ENCODE results near the gene KIAA0753. TPM values are rescaled to one million over a fixed set of nuclear protein-coding genes. Genes with fewer than 3 reads are reported as not detected.

KIAA0753 gene
- total and polyA plus RNA-seq, 9 of the 15 experiments (the other 6 are each of a cell fraction or from before 2014, with no cell fraction given) = 2.0 to 9.0 (median 6.9) TPM

- FAIRE-seq (no peak), ATAC-seq (no peak), DNase-seq (ENCODE audit: extremely low read depth in 1 of 4, low spot score in 3 of 4) (no peak)
- CTCF ChIA-PET (ENCODE audit: low intra/inter-chr PET ratio) = no interaction called here
- Histone ChIP-seq H3K79me2 (ENCODE audit: control insufficient read depth, insufficient read depth, low read length) (peaks cover 55% of the 10 kb centered on the region), H3K36me3 (ENCODE audit: control insufficient read depth, insufficient read depth, low read length) (peaks cover 47% of the 10 kb centered on the region; the same call in 2 of the 3 replicates), H3K27ac (ENCODE audit: extremely low read depth, low read depth, low read length) (no peak overlapping the region), H4K20me1 (replicated peaks; ENCODE audit: control insufficient read depth, insufficient read depth, low read length) (no peaks in the 10 kb centered on the region), H3K4me3 (no peak overlapping the region; the same call in 1 of the 2 replicates), H3K27me3 (ENCODE audit: control insufficient read depth in 2 of 2, insufficient read depth in 2 of 2, low read length in 2 of 2) (no peaks in the 10 kb centered on the region), H2AFZ (ENCODE audit: low read depth, low read length) (no peak overlapping the region), H3K9me1 (ENCODE audit: control insufficient read depth, insufficient read depth, low read length) (no peaks in the 10 kb centered on the region), H3K4me1 (replicated peaks in 1 of 2; ENCODE audit: control insufficient read depth in 2 of 2, insufficient read depth in 2 of 2, low read length in 2 of 2) (peaks cover 8 to 35% of the 10 kb centered on the region in 2 experiments; a peak in 4 of 5 replicates), H3K9ac (ENCODE audit: insufficient read depth in 1 of 2, low read depth in 2 of 2, low read length in 2 of 2) (no peak overlapping the region), H3K9me3 (replicated peaks; ENCODE audit: control insufficient read depth, insufficient read depth, low read depth, low read length) (no peaks in the 10 kb centered on the region), H3K4me2 (ENCODE audit: insufficient read depth, low read length) (no peak overlapping the region)
- WGBS (ENCODE audit: insufficient coverage, low coverage, missing lambda C conversion rate) = 50% methylated on average over 2 of the region's 2 CpGs
- POLR2A ChIA-PET = no interaction called here
- intact Hi-C loops (cut with micrococcal nuclease) = loop anchor here (10.0 kb wide), 2 partner anchors 188 to 1358 kb away; partner anchors contain the start of gene RABEP1
- no TSS peak for BruUV-seq (replicated peaks)
- in situ Hi-C loops (cut with MboI) = no loop called here
- TF ChIP-seq SMARCB1 (IDR thresholded peaks at IDR 0.05; ENCODE audit: insufficient read length, low read depth) = no peak
- no peak for TF ChIP-seq CEBPG (CRISPR knock-in tag; IDR thresholded peaks at IDR 0.05)
- TF ChIP-seq CEBPG (tag; conservative IDR thresholded peaks at IDR 0.05 in 1 of 2, IDR thresholded peaks at IDR 0.05 in 1 of 2) = peak; percentile 47 to 60
- TF ChIP-seq CEBPB (tag; IDR thresholded peaks at IDR 0.05) = peak; percentile 81
These were observed 2.1 kb upstream of the KIAA0753 start for GRCh38 chr17:6642592-6642991.

- Histone ChIP-seq H3K4me3 (peak overlapping the region; percentile 68), H3K9ac (ENCODE audit: insufficient read depth in 1 of 2, low read depth in 2 of 2, low read length in 2 of 2) (peak overlapping the region; percentile 72 to 97), H3K9me1 (ENCODE audit: control insufficient read depth, insufficient read depth, low read length) (no peaks in the 10 kb centered on the region), H3K4me1 (replicated peaks in 1 of 2; ENCODE audit: control insufficient read depth in 2 of 2, insufficient read depth in 2 of 2, low read length in 2 of 2) (peaks cover 8 to 43% of the 10 kb centered on the region in 2 experiments; a peak in 4 of 5 replicates), H2AFZ (ENCODE audit: low read depth, low read length) (peak overlapping the region; percentile 98), H3K27me3 (ENCODE audit: control insufficient read depth in 2 of 2, insufficient read depth in 2 of 2, low read length in 2 of 2) (no peaks in the 10 kb centered on the region), H3K4me2 (ENCODE audit: insufficient read depth, low read length) (peak overlapping the region; percentile 86), H4K20me1 (replicated peaks; ENCODE audit: control insufficient read depth, insufficient read depth, low read length) (no peaks in the 10 kb centered on the region), H3K9me3 (replicated peaks; ENCODE audit: control insufficient read depth, insufficient read depth, low read depth, low read length) (no peaks in the 10 kb centered on the region), H3K36me3 (ENCODE audit: control insufficient read depth, insufficient read depth, low read length) (peaks cover 42% of the 10 kb centered on the region; the same call in 2 of the 3 replicates), H3K27ac (ENCODE audit: extremely low read depth, low read depth, low read length) (peak overlapping the region; percentile 86), H3K79me2 (ENCODE audit: control insufficient read depth, insufficient read depth, low read length) (peaks cover 52% of the 10 kb centered on the region)
- in situ Hi-C loops (cut with MboI) (no loop called here), intact Hi-C loops (cut with micrococcal nuclease) (loop anchor here (10.0 kb wide), 2 partner anchors 187 to 1357 kb away; partner anchors contain the start of gene RABEP1)
- DNase-seq (ENCODE audit: extremely low read depth in 1 of 4, low spot score in 3 of 4) (peak in 1 of 4 experiments; percentile 37), FAIRE-seq (peak; percentile 70), ATAC-seq (peak; percentile 20)
- ChIA-PET POLR2A (interaction anchor here (0.6 to 2.1 kb wide), 3 partner anchors 10 to 207 kb away, joined by 3 to 13 read pairs (median 3); partner anchors contain the start of genes C17orf100 and MED31), CTCF (ENCODE audit: low intra/inter-chr PET ratio) (no interaction called here)
- 1% methylated on average over 20 of the region's 20 CpGs for WGBS (ENCODE audit: insufficient coverage, low coverage, missing lambda C conversion rate)
- BruUV-seq (replicated peaks) = TSS peak; percentile 55
- TF ChIP-seq MTA1 (IDR thresholded peaks at IDR 0.05; ENCODE audit: borderline replicate concordance) = no peak
- no peak for TF ChIP-seq PCBP1 (IDR thresholded peaks at IDR 0.05; ENCODE audit: low read depth, low read length, poor library complexity, severe bottlenecking)
- TF ChIP-seq RAD21 (CRISPR knock-in tag; conservative IDR thresholded peaks at IDR 0.05 in 1 of 2, IDR thresholded peaks at IDR 0.05 in 1 of 2) = no peak
- TF ChIP-seq TAF15 (IDR thresholded peaks at IDR 0.05; ENCODE audit: low read depth, low read length) = no peak
- TF ChIP-seq HMBOX1 (IDR thresholded peaks at IDR 0.05) = peak; percentile 81
- TF ChIP-seq, protein P1, sequence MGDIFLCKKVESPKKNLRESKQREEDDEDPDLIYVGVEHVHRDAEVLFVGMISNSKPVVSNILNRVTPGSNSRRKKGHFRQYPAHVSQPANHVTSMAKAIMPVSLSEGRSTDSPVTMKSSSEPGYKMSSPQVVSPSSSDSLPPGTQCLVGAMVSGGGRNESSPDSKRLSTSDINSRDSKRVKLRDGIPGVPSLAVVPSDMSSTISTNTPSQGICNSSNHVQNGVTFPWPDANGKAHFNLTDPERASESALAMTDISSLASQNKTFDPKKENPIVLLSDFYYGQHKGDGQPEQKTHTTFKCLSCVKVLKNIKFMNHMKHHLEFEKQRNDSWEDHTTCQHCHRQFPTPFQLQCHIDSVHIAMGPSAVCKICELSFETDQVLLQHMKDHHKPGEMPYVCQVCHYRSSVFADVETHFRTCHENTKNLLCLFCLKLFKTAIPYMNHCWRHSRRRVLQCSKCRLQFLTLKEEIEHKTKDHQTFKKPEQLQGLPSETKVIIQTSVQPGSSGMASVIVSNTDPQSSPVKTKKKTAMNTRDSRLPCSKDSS (IDR thresholded peaks at IDR 0.05; ENCODE audit: low read depth, partially characterized antibody) = no peak
- TF ChIP-seq ATF1 (CRISPR knock-in tag; IDR thresholded peaks at IDR 0.05) = no peak
- 0 out of 2 replicates have a peak, but pooled peaks have one; percentile 26 for TF ChIP-seq ATF1 (tag; IDR thresholded peaks at IDR 0.05)
- no peak for TF ChIP-seq CBX1 (IDR thresholded peaks at IDR 0.05; ENCODE audit: low read depth)
- no peak for TF ChIP-seq KHSRP (IDR thresholded peaks at IDR 0.05)
These were observed 844 bp upstream of the KIAA0753 start for GRCh38 chr17:6641247-6641863.

Measured in K562 (cell line).